Endometrial microvascular endothelial cells (primary cell): ENCODE measurements around the gene ZNF526. TPM values are rescaled to one million over a fixed set of nuclear protein-coding genes. Genes with fewer than 3 reads are reported as not detected.

ENCODE experiments used
- in situ Hi-C: cut with HindIII; loops from 2 replicates; pipeline ENCODE4 v1.10.0; 2017; ENCODE audit warnings: low sequenced_read_pairs, low pct_unique_long_range_greater_than_20kb; ENCODE audit errors: inconsistent ontology term
- total RNA-seq: library from RNA; depleted of rRNA; stranded (reverse); fragments of >200 nt; gene quantifications from one replicate; pipeline ENCODE4 v1.2.3, GENCODE V29; 2015; ENCODE audit errors: inconsistent ontology term

The ZNF526 gene, protein sequence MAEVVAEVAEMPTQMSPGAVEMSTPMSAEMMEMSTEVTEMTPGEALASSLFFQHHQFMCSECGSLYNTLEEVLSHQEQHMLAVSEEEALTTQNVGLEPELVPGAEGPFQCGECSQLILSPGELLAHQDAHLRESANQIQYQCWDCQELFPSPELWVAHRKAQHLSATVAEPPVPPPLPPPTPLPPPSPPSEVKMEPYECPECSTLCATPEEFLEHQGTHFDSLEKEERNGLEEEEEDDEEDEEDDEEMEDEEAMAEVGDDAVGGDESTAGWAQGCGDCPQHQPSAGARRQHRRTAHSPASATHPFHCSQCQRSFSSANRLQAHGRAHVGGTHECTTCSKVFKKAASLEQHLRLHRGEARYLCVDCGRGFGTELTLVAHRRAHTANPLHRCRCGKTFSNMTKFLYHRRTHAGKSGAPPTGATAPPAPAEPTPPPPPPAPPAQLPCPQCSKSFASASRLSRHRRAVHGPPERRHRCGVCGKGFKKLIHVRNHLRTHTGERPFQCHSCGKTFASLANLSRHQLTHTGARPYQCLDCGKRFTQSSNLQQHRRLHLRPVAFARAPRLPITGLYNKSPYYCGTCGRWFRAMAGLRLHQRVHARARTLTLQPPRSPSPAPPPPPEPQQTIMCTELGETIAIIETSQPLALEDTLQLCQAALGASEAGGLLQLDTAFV
- 6.7 TPM for total RNA-seq

DNA sequence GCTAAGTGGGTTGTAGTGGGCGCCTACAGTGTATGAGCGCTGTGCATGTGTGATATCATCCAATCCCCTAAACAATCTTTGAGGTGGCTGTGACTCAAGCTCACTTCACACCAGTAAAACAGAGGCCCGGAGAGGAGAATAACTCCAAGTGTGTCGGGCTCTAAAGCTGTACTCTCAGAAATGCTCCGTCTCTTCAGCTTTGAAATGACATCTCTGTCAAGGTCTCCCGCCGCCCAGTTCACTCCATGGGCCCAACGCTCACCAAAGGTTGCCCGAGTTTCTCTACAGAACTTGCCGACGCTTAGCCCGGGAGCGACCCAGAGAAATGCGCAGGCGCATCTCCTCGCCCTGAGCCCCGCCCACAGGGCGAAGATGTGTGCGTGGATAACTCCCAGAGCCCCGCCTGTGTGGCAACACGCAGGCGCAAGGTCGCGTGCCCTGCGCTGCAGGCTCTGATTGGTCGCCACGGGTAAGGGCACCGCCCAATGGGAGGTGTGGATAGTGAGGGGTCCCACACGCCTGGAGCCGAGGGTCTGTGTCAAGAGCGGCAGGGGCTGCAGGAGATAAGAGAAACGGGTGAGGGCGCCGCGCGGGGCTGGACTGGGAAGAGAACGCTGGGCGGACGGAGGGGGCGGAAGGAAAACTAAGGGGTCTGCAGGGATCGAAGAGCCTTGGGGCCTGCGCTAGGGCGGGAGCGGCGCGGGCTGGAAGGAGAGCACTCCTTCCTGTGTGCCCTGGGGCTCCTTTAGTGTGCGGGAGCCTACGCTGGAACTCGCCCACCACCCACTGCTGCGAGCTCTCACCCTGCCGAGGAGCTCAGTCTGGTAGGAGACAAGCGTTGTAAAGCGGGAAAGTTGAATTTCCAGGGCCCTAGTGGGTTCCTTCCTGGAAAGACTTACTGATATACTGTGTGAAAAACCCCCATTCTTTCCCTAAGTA is at the start of gene ZNF526:
Gene ZNF526 (plus strand): TSS at position 501 of the 939 bp plus-strand sequence. CDS start 4,092 bp downstream, outside the sequence.
- in situ Hi-C loops, result no loop called here

DNA sequence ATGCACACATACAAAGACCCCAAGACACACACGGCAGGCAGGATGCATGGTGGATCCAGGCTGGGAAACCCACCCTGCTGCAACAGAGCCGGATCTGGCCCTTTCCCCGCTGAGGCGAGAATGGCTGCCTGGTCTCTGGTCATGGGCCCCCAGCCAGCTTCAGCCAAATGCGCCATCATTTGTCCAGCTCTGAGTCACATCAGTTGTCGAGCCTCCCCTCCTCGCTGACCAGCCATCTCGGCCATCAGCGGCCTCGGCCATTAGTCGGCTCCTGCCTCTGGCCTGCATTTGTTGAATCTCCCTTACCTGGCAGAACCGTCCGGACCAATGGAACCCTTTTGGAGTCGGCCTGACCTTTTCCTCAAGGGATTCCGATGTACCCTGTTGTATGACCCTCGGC is 49.4 kb upstream of the ZNF526 start:
- in situ Hi-C loops, result no loop called here

DNA sequence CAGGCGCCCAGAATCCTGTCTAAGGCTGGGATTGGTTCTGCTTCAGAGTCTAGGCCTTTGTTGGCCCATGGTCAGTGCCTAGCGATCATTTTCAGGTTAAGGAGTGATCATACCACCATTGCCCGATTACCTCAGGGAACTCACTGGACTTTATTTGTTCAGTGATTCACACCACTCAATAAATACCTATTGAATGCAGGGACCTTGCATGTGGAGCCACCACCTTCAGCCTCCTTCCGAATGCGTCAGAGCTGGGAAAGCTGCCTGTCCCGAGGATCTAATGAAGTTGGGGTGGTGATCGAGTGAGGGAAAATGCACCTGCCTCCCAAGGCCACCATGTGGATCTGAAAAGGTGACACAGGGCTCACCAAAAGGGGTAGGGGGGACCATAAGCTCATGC is 47.9 kb upstream of the ZNF526 start:
- in situ Hi-C loops, result no loop called here

DNA sequence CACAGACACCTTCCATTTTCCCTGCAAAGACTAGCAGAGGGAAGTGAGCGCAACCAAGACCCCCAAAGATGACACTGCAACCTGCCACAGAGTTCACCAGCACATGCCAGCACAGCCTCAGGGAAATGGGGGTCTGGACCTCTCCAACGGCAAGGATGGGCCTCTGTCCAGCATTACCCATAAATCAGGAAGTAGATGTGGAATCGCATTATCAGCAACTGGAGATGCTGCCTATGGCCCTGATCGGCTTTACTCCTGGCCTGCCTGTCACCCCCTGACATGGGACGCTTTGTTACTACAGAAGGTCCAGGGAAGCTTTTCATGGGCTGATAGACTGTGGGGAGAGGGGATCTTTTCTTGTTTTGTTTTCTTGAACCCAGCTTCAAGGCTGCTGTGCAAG is 46.4 kb upstream of the ZNF526 start:
- in situ Hi-C loops, result no loop called here

DNA sequence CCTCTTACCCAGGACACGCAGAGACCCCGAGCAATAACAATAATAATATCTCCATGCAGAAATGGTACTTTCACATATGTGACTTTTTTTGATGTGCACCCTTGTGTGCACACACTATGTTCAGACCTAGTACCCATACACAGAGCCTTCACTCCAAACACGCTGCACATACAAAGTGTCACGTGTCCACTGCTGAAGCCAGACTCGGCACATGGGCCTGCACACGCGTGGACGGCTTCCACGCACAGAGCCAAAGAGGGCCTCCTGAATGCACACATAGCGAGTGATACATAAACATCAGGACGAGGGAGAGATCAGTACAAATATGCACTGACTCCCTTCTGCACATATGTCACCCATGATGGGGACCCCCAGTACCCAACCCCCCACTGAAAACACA is 45.9 kb upstream of the ZNF526 start:
- in situ Hi-C loops, result no loop called here

DNA sequence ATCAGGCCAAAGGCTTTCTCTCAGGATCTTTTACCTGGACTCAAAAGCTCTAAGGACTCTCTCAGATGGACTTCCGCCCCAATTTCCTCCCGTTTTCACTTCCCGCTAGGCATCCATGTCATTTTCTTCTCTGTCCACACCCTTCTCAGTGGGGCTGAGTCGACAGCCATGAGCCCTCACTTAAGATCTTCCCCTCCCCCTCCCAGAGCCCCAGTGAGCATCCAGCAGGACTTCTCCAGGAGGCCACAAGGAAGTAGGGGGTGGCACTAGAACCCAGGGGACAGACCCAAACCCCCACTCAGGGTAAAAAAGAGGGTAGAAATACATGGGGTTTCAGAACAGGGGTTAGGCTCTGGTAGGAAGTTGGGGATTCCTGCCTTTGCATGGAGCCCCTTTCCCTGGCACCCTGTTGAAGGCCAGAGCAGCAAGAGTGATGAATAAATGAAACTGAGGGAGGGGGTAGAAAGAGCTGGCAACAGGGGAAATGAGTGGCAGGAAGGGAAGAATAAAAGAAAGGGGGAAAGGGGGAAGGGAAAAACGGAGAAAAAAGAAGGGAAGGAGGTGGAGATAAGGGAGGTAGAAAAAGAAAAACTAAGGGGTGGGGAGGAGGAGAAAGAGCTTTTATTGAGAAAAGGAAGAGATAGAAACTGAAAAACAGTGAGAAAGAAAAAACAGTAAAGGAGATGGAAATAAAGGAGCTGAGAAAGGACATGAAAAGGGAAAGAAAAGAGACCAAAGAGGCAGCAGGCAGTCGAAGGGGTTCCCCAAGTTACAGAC is 45.0 kb upstream of the ZNF526 start:
- in situ Hi-C loops, result no loop called here

DNA sequence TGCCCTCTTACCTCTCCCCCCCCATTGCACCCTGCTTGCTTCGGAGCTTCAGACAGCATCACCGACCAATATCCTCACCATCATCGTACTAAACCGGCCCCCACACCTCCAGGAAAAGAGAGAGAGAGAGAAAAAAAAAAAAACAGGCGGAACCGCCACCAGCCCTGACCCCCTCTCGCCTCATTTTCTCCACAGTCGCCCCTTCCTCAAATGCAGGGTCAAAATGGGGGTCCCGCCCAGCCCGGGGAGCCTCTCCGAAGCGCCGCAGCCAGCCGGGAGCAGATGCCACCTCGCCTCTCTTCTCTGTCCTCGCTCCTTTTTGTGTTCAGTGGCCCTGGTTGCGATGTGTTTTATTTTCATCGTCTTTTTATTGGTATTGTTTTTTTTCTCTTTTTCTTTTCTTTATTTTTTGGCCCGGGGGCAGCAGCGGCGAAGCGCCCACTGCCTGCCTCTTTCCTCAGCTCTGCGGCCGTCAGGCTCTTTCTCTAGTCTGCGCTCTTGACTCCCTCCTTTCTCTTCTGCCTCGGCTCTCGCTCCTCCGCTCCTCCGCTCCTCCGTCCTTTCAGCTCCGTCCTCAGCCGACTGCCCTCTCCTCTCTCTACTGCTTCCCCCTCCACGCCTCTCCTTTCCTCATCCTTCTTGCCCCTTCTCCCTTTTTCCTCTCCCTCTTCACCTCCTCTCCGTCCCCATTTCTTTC is 44.0 kb upstream of the ZNF526 start:
- in situ Hi-C loops, result no loop called here

DNA sequence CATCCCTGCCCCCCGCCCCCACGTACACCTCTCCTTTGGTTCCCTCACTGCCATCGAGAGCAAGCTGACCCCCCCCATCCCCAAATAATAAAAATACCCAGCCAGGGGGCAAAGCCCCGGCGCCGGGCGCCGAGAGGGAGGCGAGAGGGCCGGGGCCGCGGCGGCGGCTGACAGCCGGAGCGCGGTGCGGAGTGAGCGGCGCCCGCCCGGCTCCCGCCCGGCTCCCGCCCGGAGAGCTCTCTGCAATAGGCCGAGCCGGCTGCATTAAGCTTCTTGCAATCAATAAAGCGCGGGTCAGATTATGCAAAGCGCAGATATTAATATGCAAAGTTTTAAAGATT is 43.5 kb upstream of the ZNF526 start:
- in situ Hi-C loops, result no loop called here

DNA sequence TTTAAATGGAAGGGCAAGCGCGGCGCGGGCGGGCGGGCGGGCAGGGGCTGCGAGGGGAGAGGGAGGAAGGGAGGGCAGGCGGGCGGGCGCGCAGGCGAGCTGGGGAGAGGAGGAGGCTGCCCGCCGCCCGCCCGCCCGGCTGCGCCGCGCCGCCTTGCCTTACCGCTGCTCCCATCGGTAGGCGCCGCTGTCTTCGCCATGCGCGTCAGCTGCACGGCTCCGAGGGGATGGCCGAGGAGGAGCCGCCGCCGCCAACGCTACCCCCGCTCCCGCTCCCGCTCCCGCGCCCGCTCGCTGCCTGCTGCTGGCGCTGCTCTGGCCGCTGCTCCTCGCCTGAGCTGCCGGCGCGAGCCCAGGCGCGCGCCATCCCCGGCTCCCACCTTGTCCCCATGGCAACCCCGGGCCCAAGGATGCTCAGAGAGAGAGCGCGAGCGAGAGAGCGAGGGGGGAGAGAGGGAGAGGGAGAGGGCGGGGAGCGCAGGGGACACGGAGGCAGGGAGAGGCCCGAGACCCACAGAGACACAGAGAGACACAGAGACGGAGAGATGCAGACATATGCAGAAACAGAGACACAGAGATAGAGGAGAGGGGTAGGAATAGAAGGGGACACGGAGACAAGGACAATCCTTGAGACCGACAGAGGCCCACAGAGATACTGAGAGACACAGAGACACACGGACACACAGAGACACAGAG is 43.0 kb upstream of the ZNF526 start:
- in situ Hi-C loops, result no loop called here

DNA sequence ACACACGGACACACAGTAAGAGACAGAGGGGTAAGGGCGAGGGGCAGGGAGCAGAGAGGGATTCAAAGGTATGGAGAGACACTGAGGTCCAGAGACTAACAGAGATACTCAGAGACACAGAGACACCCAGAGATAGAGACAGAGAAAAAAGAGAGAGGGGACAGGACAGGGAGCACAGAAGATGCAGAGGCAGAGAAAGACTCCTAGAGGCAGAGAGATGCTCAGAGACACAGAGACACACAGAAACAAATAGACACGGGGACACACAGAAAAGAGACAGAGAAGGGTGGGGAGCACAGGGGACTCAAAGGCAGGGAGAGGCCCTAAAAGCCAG is 42.5 kb upstream of the ZNF526 start:
- in situ Hi-C loops, result no loop called here

DNA sequence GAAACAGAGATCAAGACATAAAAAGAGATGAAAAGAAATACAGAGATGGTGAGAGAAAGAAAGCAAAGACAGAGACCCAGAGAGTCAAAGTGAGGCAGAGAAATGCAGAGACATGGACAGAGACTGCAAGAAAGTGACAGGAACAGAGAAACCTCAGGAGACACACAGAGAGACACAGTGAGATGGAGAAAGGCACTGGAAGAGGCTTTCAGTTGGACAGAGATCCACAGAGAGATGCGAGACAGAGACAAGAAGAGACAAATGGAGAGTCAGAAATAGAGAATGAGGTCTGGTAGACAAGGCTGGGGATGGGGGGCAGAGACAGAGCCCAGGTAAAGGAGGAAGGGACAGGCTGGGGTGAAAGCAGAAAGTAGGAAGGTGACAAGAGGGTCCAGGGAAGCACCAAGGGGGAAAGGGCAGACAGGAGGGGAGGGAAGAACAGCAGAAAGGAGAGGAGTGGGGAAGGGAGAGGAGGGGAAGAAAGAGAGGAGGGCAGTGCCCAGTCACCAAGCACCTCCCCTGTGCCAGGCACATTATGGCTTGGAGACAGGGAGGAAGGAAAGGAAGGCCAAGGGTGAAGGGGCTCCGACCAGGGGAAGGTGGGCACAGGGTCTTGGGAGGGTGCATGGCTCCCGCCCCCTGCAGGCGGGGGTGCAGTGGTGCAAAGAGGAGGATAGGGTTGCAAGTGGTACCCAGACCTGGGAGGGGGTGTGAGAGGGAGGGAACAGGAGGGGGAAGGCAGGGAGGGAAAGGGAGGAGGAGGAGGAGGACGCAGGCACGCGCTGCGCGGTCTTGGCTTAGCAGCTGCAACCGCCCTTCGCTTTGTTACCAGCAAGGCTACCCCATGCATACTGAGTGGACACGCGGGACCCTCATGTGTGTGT is 41.1 kb upstream of the ZNF526 start:
- in situ Hi-C loops, result no loop called here

DNA sequence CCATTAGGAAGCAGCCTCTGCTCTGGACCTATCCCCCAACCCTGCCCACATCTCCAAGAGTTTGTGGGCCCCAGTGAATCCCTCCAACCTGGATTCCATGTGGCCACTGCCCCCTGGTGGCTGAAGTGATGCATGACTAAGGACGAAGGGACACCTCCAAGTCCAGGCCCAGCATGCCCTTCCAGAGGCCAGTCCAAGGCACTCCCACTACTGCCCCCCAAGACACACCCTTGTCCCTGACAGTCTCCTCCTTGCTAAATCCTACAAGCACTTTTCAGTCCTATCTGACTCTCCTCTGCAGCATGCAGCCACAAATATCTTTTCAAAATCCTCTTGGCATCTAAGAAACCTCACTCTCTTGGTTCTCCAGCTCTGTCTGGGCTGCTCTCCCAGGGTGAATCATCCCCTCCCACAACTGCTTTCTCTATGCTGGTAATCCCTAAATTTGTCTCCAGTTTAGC is 35.7 kb upstream of the ZNF526 start:
- in situ Hi-C loops, result no loop called here

DNA sequence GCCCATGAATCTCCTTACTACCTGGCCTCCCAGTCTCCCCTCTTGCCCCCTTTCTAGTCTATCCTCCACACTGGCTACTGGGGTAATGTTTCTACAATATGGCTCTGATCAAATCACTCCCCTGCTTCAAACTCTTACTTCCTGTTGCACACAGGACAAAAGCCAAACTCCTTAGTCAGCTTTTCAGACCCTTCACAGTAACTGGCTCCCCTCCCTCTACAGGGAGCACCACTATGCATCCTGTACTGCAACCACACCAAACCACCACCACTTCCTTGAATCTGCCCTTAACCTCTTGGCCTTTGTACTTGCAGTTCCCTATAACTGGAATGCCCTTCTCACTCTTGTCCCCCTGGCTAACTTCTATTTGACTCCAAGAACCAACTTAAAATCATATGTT is 34.8 kb upstream of the ZNF526 start:
- in situ Hi-C loops, result no loop called here

DNA sequence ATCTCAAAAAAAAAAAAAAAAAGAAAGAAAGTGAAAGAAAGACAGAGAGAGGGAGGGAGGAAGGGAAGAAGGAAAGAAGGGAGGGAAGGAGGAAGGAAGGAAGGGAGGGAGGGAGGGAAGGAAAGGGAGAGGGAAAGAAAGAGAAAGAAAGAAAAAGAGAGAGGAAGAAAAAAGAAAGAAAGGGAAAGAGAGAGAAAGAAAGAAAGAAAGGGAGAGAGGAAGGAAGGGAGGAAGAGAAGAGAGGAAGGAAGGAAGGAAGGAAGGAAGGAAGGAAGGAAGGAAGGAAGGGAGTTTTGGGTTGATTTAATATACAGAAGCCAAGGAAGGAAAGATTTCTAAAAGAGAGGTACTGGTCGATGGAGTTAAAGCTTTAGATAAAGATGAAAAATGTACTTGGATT is 31.4 kb upstream of the ZNF526 start:
- in situ Hi-C loops, result no loop called here

DNA sequence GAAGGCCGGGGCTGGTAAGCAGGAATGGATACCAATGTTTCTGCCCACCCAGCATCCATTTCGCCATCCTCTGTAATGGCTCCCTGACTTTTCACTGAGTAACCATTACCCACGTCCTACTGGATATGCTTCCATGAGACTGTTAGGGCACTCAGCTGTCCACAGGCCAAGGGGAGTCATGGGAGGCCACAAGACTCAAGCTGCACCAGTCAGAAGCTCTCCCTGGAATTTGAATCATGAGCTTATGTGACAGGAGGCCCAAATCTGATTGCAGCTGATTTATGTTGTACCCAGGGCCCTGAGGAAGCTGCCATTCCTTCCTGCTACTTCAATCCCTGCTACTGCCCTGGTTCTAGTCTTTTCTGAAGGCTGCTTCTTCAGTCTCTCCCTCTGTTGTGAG is 31.0 kb upstream of the ZNF526 start:
- in situ Hi-C loops, result no loop called here

DNA sequence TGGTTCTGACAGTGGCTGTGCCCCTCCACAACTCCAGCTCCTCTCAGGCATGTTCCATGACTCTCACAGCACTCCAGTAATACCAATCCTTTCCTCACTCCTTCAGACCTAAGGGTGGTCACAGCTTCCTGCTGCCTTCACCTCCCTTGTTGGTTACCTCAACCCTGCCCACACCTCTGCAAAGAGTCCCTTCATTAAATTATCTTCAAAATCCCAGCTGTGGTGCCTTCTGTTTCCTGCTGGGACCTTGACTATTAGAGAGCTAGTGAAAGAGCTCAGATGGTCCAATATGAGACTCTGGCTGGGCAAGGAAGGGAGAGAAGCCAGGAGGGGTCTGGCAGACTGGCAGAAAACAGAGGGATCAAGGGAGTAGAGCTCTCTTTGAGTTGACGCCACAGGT is 28.8 kb upstream of the ZNF526 start:
- in situ Hi-C loops, result no loop called here

DNA sequence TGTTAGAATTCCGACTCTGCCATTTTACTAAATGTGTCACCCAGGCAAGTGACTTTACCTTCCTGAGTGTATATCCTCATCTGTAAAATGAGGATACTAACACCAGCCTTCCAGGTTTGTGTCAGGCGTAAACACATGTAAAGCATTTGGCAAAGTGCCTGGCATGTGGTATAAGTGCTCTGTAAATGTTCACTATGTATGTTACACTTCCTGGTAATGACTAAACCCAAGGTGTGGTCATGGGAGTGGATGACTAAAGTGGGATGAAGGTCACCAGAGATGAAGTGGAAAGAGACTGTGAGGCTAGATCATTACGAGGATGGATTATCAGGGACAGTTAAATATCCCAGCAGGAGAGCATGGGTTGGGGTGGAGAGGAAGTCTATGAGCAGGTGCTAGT is 28.3 kb upstream of the ZNF526 start:
- in situ Hi-C loops, result no loop called here
